Hematopoietic multipotent progenitor cell treated with erythropoietin and hydrocortisone succinate and interleukin-3 and kit ligand, for 6 days (in vitro differentiated cells): ENCODE measurements around the gene MYBPC1.
"Not testable (repeated sequence)": the region's sequence is repeated elsewhere in the genome, so short reads cannot be mapped to it uniquely, and the experiment has no call there.

ENCODE experiments used
- DNase-seq: peaks from one replicate; pipeline ENCODE4 v3.0.0-alpha.2; 2015

Gene MYBPC1

DNA sequence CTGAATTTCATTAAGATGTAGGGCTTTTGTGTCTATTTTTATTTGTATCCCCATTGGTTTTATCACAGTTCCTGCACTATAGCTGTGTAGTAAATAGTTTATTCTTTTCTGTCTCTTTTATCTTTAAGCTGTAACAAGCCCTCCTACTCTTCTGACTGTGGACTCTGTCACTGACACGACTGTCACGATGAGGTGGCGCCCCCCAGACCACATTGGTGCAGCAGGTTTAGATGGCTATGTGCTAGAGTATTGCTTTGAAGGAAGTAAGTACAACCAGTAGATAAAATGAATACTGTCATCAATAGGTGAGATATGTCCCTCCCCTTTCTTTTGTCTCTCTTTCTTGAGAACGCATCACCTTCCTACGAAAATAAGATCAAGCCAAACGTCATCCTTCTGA lies 68.5 kb downstream of the MYBPC1 start:
- DNase-seq: no peak

DNA sequence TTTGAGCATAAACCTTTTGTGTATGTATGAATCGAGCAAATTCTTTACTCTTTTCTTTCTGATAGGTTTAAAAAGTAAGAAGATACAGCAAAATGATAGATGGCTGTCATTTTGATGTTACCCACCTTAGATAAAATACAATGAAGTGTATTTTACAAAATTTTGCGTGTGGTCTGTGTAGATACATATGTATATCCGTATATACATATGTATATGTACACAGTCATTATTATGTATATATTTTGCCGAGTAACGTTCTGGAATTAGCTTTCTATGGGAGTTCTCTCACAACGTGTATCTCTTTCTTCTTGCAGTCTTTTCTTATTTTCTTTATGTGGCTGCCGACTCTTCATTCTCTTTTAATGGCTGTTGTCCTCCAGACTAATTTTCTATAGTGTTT lies 70.2 kb downstream of the MYBPC1 start:
- DNase-seq: no peak

DNA sequence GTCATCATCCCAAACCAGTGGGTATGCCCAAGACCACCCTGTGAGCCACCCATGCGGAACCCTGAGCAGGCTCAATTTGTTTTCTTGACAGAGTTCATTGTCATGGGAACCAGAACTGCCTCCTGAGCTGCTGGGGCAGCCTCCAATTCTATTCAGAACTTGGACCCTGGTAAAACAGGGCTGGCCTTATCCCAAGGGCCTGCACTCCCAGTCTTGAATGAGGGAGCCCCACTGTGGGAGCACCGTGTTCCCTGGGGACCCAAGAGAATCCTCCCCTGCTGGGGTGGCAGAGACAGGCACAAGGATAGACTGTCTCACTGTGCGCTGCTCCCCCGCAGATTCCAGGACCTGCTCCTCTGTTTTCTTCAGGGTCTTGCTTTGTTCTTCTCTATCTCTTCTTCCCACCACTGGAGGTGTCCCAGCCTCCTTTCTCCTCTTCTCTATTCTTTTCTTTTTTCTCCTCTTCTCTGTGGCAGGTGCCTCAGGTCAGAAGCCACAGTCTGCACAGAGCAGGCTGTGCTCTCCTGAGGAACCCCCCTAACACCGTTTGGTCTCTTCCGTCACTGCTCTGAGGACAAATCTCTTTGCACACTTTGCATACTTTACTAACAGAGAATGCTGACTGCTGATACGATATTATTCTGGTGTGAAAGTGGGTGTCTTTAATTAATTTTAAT lies 71.4 kb downstream of the MYBPC1 start:
- no peak for DNase-seq

DNA sequence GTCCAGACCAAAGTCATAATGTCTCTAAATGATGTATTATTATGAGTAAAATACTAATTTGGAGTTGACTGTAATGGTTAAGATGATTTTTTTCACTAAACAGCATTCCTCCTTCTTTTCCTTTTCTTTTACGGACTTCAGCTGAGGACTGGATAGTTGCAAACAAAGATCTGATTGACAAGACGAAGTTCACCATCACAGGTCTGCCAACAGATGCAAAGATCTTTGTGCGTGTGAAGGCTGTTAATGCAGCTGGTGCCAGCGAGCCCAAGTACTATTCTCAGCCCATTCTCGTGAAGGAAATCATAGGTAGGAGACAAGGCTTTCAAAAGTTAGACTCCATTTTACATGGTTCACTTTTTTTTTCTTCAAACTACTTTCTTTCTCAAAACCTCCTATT lies 72.8 kb downstream of the MYBPC1 start:
- DNase-seq: no peak

DNA sequence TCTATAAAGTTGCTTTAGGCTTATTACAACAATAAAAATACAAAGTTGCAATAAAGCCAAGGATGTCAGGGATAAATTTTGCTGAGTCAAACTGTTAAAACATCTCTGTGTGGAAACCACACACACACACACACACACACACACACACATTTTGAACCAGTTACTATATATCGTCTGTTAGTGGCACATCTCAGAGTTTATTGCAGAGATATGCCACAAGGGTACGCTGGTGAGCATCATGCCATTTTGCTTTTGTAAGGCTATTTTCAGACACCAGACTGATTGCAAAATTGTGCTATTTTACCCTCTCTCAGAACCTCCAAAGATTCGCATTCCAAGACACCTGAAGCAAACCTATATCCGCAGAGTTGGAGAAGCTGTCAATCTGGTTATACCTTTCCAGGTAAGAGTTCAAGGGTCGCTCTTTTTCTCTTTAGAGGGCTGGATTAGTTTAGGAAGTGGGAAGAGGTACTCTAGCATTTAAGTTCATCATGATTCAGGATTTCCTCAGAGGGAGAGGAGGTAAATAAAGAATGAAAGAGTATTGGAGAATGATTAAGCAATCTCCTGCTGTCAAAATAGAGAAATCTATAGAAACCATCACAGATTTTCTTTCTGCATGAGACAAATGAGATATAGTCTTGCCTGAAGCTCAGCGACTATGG lies 75.4 kb downstream of the MYBPC1 start:
- DNase-seq: peak; percentile 78

DNA sequence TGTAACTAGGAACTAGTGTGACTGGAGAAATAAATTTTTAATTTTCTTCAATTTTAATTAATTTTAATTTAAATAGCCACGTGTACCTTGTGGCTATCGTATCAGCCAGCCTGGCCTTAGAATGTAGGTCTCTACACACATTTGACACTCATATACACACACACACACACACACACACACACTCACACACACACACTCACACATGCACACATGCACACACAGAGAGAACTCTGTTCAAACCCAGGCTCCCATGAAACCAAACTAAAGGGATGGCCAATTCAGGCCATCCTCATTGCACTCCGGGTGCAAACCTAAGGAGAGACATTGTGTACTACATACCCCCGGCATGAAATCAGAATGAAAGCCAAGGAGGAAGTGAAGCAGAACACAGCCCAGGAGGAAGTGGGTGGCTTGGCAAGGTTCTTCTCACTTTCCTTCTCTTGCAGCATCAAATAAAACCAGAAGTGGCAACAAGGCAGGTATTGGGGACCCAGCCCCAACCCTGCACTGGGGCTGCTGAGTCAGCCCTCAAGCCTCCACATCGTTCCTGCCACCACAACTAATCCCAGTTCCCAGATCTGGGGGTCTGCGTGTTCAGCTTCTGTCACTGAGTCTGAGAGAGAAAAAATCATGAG lies 76.5 kb downstream of the MYBPC1 start:
- DNase-seq: peak; percentile 67

DNA sequence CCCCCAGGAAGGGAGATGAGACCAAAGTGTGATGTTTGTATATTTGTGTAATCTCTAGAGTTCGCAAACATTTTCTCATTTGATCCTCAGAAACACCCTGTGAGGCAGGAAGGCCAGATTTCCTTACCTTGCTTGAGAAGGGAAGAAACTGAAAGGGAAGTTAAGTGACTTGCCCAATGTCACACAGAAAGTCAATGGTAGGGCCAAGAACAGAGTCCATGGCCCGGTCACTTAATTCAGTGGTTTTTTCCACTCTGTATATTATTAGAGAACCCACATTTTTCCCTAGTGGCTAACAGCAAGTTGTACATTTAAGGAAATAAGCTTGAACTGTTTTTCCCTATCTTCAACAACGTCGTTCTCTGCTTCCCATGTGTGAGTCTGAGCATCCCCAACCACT lies 77.1 kb downstream of the MYBPC1 start:
- no peak for DNase-seq

DNA sequence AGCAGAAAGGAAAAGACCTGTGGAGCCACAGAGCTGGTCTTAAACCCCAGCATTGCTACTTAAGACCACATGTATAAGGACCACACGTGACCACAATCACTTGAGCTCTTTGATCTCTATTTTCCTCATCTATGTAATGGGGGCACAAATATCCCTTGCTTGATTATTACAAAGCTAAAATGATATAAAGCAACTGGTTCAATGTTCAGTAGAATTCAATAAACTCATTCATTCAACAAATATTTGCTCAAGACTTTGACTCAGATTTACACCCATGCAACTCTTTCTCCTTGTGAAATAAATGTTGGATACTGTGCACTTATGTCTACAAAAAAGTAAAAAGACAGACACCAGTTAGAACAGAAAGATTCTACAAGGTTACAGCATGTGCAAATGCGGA lies 80.8 kb downstream of the MYBPC1 start:
- no peak for DNase-seq

DNA sequence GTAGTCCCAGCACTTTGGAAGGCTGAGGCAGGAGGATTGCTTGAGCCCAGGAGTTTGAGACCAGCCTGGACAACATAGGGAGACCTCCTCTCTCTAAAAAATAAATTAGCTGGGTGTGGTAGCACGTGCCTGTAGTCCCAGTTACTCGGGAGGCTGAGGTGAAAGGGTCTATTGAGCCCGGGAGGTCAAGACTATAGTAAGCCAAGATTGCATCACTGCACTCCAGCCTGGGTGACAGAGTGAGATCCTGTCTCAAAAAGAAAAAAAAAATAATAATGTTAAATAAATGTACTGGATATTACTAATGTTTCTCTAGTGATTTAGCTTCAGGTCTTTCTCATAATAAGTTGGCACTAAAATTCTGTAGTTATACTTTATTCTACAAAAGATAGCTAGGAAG lies 81.7 kb downstream of the MYBPC1 start:
- DNase-seq: not testable (repeated sequence)

DNA sequence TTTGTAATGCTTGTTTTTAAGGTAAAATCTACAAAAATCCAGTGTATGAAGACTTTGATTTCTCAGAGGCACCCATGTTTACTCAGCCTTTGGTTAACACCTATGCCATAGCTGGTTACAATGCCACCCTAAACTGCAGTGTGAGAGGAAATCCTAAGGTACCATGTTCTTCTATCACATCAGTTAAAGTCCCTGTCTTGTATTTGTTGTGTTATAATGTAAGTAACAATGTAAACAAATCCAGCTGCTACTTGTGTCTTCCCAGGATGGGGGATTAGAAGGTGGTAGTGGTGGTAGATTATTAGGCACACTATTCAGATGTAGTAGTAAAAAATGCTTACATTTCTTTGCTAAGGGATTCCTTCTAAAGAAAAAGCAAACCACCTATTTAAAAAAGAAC lies 83.3 kb downstream of the MYBPC1 start:
- no peak for DNase-seq

DNA sequence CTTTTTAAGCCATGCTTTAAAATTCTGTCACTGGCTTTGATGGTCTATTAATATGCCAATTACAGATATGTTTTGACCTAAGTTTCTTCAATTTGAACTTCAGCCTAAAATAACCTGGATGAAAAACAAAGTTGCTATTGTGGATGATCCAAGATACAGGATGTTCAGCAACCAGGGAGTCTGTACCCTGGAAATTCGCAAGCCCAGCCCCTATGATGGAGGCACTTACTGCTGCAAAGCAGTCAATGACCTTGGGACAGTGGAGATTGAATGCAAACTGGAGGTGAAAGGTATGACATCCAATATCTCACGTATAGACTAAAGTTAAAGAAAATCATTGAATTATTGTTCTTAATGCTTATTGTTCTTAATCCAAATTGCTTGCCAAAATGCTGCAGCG lies 85.5 kb downstream of the MYBPC1 start:
- DNase-seq: no peak

DNA sequence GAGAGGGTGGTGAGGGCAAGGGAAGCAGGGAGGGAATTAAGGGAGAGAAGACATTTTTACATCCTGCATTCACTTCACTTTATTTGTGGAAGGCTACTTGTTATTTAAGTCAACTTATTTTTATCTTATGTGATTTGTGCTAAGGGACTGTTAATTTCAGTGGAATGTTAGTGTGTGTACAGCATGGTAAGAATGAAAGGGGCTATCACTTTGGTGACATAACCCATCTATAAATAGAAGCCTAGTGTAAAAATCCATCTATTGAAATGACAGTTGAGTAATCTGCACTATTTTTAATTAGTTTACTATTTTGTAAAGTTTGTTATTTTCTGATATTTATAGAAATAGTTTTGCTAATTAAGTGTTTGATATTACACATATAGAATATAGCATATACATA lies 85.9 kb downstream of the MYBPC1 start:
- DNase-seq: no peak

DNA sequence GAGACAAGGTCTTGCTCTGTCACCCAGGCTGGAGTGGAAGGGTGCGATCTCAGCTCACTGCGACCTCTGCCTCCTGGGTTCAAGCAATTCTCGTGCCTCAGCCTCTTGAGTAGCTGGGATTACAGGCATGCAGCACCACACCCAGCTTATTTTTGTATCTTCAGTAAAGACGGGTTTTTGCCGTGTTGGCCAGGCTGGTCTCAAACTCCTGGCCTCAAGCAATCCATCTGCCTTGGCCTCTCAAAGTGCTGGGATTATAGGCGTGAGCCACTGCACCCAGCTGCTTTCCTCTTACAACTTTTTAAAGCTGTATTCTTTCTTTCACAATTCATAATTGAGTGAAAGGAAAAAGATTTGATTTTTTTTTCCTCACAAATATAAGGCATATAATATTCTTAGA lies 86.9 kb downstream of the MYBPC1 start:
- not testable (repeated sequence) for DNase-seq

DNA sequence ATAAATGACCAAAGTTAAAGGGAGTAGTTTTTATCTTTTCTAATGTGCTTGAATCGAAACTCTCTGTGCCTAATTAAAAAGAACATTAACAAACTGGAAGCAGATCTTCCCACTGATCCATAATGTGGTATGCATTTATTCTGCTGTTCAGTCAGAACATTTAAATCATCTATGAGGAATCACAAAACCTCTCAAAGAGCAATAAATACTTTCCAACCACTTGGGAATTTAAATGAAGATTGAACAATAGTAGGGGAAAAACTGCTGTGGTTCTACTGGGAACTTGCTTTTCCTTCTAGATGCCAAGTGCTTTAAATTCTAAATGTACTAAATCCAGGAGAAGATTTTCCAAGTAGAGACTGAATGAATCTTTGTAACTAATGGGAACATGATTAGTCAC lies 90.3 kb downstream of the MYBPC1 start:
- DNase-seq: no peak

DNA sequence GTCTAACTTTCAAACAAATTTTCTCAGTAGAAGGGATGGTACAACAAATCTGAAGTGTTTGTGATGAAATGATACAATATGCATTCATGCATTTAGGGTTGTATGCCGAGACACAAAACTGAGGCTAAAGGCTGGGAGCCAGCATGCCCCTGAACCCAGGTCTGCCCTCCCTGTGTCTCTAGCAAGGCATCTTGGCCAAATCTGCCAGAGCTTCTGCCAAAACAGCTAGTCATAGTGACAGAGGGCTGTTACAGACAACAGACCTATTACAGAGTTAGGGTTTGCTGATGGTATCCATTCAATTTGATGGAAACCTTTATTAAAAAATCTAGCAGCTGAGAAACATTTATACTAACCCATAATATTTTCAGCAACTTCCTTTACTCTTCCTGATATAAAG lies 91.4 kb downstream of the MYBPC1 start:
- no peak for DNase-seq

DNA sequence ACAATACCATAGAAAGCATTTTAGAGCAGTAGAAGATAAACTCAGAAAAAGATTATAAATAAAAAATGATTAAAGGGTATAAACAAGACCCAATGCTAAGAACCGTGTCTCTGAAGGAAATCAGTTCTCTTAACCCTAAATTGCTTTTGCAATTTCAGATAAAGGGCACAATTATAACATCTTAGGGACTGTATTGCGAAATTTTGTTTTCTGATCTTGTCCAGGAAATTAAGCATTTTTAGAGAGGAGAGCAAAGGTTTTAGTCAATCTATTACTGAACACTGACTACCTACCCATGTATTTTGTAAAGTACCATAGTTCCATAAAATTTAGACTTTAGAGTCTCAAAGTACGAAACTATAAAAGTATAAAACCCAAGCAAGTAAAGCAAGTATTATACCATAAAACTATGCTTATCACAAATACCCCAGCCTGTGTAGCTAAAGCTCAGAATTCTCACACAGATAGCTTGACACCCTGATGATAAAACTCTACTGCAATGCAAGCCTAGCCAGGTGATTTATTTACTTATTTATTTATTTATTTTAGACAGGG lies 95.8 kb downstream of the MYBPC1 start:
- no peak for DNase-seq

DNA sequence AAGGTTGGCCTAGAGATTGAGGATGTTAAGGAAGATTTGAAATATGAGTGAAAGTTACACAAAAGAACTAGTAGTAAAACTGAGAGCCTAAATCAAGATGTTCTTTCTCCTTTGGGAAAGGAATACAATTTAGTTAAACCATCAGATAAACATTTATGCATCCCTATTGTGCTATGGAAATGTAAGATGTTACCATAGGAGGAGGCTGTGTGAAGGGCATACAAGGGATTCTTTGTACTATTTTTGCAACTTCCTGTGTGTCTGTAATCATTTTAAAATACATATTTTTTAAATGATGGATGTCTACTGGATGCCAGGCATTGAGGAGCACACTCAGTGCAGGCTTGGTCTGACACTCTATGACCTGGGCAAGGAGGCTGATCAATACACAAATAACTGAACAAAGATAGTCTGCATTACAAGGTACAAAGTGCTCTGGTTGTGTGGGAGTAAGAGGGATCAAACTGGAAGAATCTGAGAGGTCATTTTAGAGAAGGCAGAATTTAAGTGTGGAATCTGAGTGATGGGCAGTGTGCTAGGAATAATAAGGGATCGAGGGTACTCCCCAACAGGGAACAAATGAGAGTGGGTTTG lies 96.8 kb downstream of the MYBPC1 start:
- no peak for DNase-seq

DNA sequence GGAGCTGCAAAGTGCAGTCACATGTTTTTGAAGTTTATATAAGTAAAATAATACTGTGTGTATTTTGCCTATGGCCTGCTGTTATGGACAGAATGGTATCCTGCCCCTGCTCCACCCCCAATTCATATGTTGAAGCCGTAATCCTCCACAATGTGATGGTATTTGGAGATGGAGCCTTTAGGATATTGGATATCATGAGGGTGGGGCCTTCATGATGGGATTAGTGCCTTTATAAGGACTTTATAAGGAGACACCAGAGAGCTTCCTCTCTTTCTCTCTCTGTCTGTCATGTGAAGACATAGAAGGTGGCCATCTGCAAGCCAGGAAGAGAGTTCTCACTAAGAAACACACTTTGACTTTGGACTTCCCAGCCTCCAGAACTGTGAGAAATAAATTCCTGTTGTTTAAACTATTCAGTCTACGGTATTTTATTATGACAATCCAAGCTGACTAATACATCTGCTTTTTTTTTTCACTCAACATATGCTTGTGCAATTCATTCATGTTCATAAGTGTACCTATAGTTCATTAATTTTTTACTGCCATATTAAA lies 99.6 kb downstream of the MYBPC1 start:
- no peak for DNase-seq

DNA sequence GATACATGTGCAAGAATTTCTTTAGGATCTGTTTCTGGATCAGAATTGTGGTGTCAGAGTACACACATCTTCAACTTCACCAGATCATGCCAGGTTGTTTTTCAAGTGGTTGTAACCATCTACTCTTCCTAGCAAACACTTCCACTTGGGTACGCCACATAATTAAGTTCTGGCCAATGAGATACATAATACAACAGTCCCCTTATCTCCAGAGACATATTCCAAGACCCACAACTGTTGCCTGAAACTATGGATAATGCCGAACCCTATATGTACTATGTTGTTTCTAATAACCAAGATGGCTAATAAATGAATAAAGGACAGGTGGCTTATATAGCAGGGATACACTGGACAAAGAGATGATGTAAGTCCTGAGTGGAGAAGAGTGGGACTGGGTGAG lies 100.2 kb downstream of the MYBPC1 start:
- peak; percentile 57 for DNase-seq

DNA sequence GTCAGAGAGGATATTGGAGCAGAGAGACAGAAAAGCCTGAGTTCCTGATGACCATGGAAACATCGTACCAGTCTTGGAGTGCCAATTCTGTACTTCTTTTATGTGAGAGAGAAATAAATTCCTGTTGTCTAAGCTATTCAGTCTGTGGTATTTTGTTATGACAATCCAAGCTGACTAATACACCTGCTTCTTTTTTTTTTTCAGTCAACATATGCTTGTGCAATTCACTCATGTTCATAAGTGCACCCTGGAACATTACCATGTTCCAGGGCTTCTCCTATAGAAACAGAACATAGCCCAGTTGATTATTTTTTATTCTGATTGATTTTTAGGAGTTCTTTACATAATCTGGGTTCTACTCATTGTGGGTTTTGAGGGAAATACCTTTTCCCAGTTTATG lies 100.9 kb downstream of the MYBPC1 start:
- DNase-seq: no peak

DNA sequence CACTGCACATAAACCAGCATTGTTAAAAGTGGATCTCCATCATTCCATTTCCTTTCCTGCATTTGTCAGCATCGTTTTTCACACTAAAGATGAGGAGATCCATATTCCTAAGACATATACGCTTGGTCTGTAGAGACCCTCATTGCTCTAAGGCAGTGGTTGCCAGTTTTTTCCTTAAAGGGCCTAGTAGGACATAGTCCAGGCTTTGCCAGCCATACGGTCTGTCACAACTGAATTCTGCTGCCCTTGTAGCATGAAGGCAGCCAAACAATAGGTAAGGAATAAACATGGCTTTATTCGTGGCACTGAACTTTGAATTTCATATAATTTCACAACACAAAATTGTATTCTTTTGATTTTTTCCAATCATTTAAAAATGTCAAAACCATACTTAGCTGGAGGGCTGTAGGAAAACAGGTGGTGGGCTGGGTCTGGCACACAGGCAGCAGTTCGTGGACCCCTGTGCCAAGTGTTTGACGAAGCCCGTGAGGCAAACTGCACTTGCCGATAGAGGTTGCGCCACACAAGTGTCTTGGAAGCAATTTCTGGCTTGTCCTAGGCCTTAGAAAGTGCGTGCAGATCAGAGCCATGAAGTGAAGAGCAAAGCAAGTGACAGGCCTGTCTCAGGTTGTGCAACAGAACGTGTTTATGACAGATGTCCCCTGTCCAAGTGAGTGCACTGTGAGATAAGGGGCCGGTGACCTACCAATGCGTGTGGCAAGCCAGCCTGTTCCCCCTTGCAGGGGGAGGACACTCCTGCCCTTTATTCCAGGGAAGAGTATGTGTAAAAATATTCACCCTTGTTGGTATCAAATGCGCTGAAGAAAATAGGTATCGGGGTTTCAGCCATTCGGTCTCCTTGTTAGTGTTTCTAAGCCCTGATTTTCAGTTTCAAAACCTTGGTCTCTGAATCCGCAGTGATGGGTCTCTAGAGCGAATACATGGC lies 101.8 kb downstream of the MYBPC1 start:
- DNase-seq: peak; percentile 97

DNA sequence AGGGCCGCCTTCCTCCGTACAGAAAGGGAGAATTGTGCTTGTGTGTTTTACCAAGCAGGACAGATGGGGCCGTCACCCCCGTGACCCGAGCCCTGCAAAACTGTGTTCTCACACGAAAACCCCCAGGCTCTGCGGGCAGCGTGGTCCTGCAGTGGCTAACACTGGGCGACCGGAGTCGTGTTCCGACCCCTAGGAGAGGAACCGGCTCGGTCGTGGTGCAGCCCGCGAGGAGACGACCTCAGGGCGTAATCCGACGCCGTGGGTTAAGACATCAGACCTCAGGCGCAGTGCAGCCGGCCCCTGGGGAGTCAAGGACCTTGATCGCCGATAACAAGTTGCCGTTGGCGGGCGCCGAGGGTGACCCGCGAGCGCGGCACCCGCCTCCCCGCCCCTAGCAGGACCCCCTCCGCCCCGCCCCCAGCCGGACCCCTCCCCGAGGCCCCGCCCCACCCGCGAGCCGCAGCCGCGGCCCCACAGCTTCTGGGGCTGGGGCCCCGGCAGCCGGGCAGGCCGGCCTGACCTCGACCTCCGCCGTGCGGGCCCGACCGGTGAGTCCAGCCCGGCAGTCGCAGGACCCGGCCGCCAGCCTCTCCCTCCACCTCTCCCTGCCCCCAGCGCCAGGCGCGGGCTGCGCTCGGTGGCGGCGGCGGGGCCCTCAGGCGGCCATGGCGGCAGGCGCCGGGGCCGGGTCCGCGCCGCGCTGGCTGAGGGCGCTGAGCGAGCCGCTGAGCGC lies 102.6 kb downstream of the MYBPC1 start, which contains the start of gene CHPT1:
CHPT1 (plus strand) TSS at position 444 of the 733 bp plus-strand sequence; CDS start at position 666, 222 bp downstream.
- peak; percentile 95 for DNase-seq
